Activated naive CD8-positive, alpha-beta T cell (primary cell): ENCODE data around the gene SLC4A9.

Experiments used
- H3K27ac Mint-ChIP-seq: one replicate; pipeline ENCODE4 v1.8.0; 2021; ENCODE audit warnings: mixed read lengths
- H3K27me3 Mint-ChIP-seq: one replicate; pipeline ENCODE4 v1.8.0; 2021; ENCODE audit warnings: mixed read lengths
- H3K36me3 Mint-ChIP-seq: one replicate; pipeline ENCODE4 v1.8.0; 2021; ENCODE audit warnings: mixed read lengths
- H3K4me1 Mint-ChIP-seq: one replicate; pipeline ENCODE4 v1.8.0; 2021; ENCODE audit warnings: low read depth, mixed read lengths
- H3K4me3 Mint-ChIP-seq: one replicate; pipeline ENCODE4 v1.8.0; 2021; ENCODE audit warnings: mild to moderate bottlenecking, mixed read lengths
- H3K9me3 Mint-ChIP-seq: one replicate; pipeline ENCODE4 v1.8.0; 2021; ENCODE audit warnings: low read depth, mixed read lengths

SLC4A9 gene

GRCh38 chr5:140345919-140346347 lies 14.1 kb upstream of the SLC4A9 start:
- Mint-ChIP-seq H3K4me1 (peaks cover 40% of the 10 kb centered on the region), H3K9me3 (no peaks in the 10 kb centered on the region), H3K36me3 (no peaks in the 10 kb centered on the region), H3K27me3 (peaks cover 6% of the 10 kb centered on the region), H3K27ac (no peak overlapping the region), H3K4me3 (peak overlapping the region; percentile 83)

- H3K9me3 Mint-ChIP-seq: no peaks in the 10 kb centered on the region
- no peaks in the 10 kb centered on the region for H3K36me3 Mint-ChIP-seq
- peaks cover 8% of the 10 kb centered on the region for H3K27me3 Mint-ChIP-seq
- peaks cover 39% of the 10 kb centered on the region for H3K4me1 Mint-ChIP-seq
- H3K4me3 Mint-ChIP-seq: peak within 1 kb of the TSS; percentile 83
- H3K27ac Mint-ChIP-seq: peak within 1 kb of the TSS; percentile 18
Observed at GRCh38 chr5:140346348-140347221, 13.4 kb upstream of the SLC4A9 start, which contains the start of gene HBEGF. TSS of gene HBEGF (minus strand) at chr5:140346603. CDS start at chr5:140346328, 275 bp downstream.

GRCh38 chr5:140347360-140347759 lies 12.6 kb upstream of the SLC4A9 start:
- Mint-ChIP-seq H3K27ac (no peak overlapping the region), H3K27me3 (peaks cover 11% of the 10 kb centered on the region), H3K4me3 (peak overlapping the region; percentile 74), H3K9me3 (no peaks in the 10 kb centered on the region), H3K36me3 (no peaks in the 10 kb centered on the region), H3K4me1 (peaks cover 34% of the 10 kb centered on the region)

GRCh38 chr5:140348104-140348503 lies 11.9 kb upstream of the SLC4A9 start:
- no peak overlapping the region for H3K27ac Mint-ChIP-seq
- no peaks in the 10 kb centered on the region for H3K36me3 Mint-ChIP-seq
- no peaks in the 10 kb centered on the region for H3K9me3 Mint-ChIP-seq
- H3K27me3 Mint-ChIP-seq: peaks cover 11% of the 10 kb centered on the region
- peaks cover 26% of the 10 kb centered on the region for H3K4me1 Mint-ChIP-seq
- no peak overlapping the region for H3K4me3 Mint-ChIP-seq

GRCh38 chr5:140349244-140349643 lies 10.8 kb upstream of the SLC4A9 start:
- no peaks in the 10 kb centered on the region for H3K9me3 Mint-ChIP-seq
- H3K4me3 Mint-ChIP-seq: no peak overlapping the region
- H3K27ac Mint-ChIP-seq: no peak overlapping the region
- H3K27me3 Mint-ChIP-seq: peaks cover 11% of the 10 kb centered on the region
- H3K4me1 Mint-ChIP-seq: peaks cover 19% of the 10 kb centered on the region
- H3K36me3 Mint-ChIP-seq: no peaks in the 10 kb centered on the region

GRCh38 chr5:140351609-140352334 lies 8.2 kb upstream of the SLC4A9 start:
- Mint-ChIP-seq H3K27me3 (peaks cover 11% of the 10 kb centered on the region), H3K36me3 (no peaks in the 10 kb centered on the region), H3K4me1 (peaks cover 11% of the 10 kb centered on the region), H3K4me3 (peak overlapping the region; percentile 13), H3K9me3 (no peaks in the 10 kb centered on the region), H3K27ac (no peak overlapping the region)

GRCh38 chr5:140355546-140355945 lies 4.4 kb upstream of the SLC4A9 start:
- peaks cover 9% of the 10 kb centered on the region for H3K27me3 Mint-ChIP-seq
- H3K4me1 Mint-ChIP-seq: peaks cover 9% of the 10 kb centered on the region
- H3K27ac Mint-ChIP-seq: no peak overlapping the region
- H3K9me3 Mint-ChIP-seq: no peaks in the 10 kb centered on the region
- no peaks in the 10 kb centered on the region for H3K36me3 Mint-ChIP-seq
- H3K4me3 Mint-ChIP-seq: no peak overlapping the region

GRCh38 chr5:140356853-140357725 lies 2.9 kb upstream of the SLC4A9 start:
- H3K36me3 Mint-ChIP-seq: no peaks in the 10 kb centered on the region
- peaks cover 6% of the 10 kb centered on the region for H3K4me1 Mint-ChIP-seq
- peaks cover 3% of the 10 kb centered on the region for H3K27me3 Mint-ChIP-seq
- peak overlapping the region; percentile 60 for H3K4me3 Mint-ChIP-seq
- no peaks in the 10 kb centered on the region for H3K9me3 Mint-ChIP-seq
- no peak overlapping the region for H3K27ac Mint-ChIP-seq

GRCh38 chr5:140357726-140358093 lies 2.3 kb upstream of the SLC4A9 start:
- Mint-ChIP-seq H3K27ac (no peak overlapping the region), H3K4me1 (peaks cover 6% of the 10 kb centered on the region), H3K4me3 (peak overlapping the region; percentile 60), H3K36me3 (no peaks in the 10 kb centered on the region), H3K27me3 (peaks cover 3% of the 10 kb centered on the region), H3K9me3 (no peaks in the 10 kb centered on the region)

- H3K4me3 Mint-ChIP-seq: no peak overlapping the region
- no peaks in the 10 kb centered on the region for H3K36me3 Mint-ChIP-seq
- H3K9me3 Mint-ChIP-seq: no peaks in the 10 kb centered on the region
- no peak overlapping the region for H3K27ac Mint-ChIP-seq
- peaks cover 3% of the 10 kb centered on the region for H3K27me3 Mint-ChIP-seq
- H3K4me1 Mint-ChIP-seq: peaks cover 11% of the 10 kb centered on the region
Observed at GRCh38 chr5:140358738-140359310, 1.2 kb upstream of the SLC4A9 start.

- Mint-ChIP-seq H3K27me3 (peaks cover 3% of the 10 kb centered on the region), H3K4me1 (peaks cover 11% of the 10 kb centered on the region), H3K9me3 (no peaks in the 10 kb centered on the region), H3K36me3 (no peaks in the 10 kb centered on the region), H3K27ac (no peak overlapping the region), H3K4me3 (no peak overlapping the region)
Observed at GRCh38 chr5:140360681-140361479, 886 bp downstream of the SLC4A9 start.

- no peaks in the 10 kb centered on the region for H3K36me3 Mint-ChIP-seq
- no peak overlapping the region for H3K27ac Mint-ChIP-seq
- H3K4me3 Mint-ChIP-seq: no peak overlapping the region
- H3K9me3 Mint-ChIP-seq: no peaks in the 10 kb centered on the region
- H3K4me1 Mint-ChIP-seq: peaks cover 11% of the 10 kb centered on the region
- peaks cover 3% of the 10 kb centered on the region for H3K27me3 Mint-ChIP-seq
Observed at GRCh38 chr5:140361901-140362300, 1.9 kb downstream of the SLC4A9 start.

GRCh38 chr5:140362311-140362710 lies 2.3 kb downstream of the SLC4A9 start:
- H3K4me1 Mint-ChIP-seq: peaks cover 10% of the 10 kb centered on the region
- H3K36me3 Mint-ChIP-seq: no peaks in the 10 kb centered on the region
- H3K9me3 Mint-ChIP-seq: no peaks in the 10 kb centered on the region
- no peak overlapping the region for H3K27ac Mint-ChIP-seq
- H3K4me3 Mint-ChIP-seq: no peak overlapping the region
- H3K27me3 Mint-ChIP-seq: peaks cover 3% of the 10 kb centered on the region
